H1 (cell line): ENCODE measurements around the gene RORB. TPM values are rescaled to one million over a fixed set of nuclear protein-coding genes. Genes with fewer than 3 reads are reported as not detected.

Source experiments
- CTCF ChIA-PET: fragments of 300-600 bp; sonication (Branson Sonifier 250); formaldehyde crosslinking; loops from one replicate; lab custom pipeline; 2021; ENCODE audit not compliant: partially characterized antibody; lab: Charles Lee
- POLR2A ChIA-PET: fragments of 300-600 bp; sonication (Branson Sonifier 250); formaldehyde crosslinking; loops from one replicate; lab custom pipeline; 2021; ENCODE audit warnings: inconsistent platforms; ENCODE audit not compliant: partially characterized antibody; lab: Charles Lee
- DNase-seq, 2 experiments: peaks; one replicate each; pipeline versions ENCODE4 v3.0.0 to v3.0.0-alpha.2; 2010 to 2022; ENCODE audit warnings: low spot score in 2 of 2, low read depth in 1 of 2, mixed read lengths in 1 of 2
- FAIRE-seq: peaks from 2 replicates; lab custom pipeline; 2011; peaks lifted over from hg19 to GRCh38; lab: Jason Lieb, UNC
- H2AFZ ChIP-seq: 2 replicates; pipeline ENCODE4 v1.8.1; 2012; ENCODE audit warnings: low read length, inconsistent platforms
- H2AK5ac ChIP-seq: 2 replicates; pipeline ENCODE4 v1.6.1; 2013; ENCODE audit warnings: low read depth, low read length
- H2BK120ac ChIP-seq: replicated peaks from 2 replicates; pipeline ENCODE3; 2013; ENCODE audit warnings: low read depth, low read length, inconsistent platforms
- H2BK12ac ChIP-seq: 2 replicates; pipeline ENCODE4 v1.6.1; 2013; ENCODE audit warnings: low read depth, low read length
- H2BK15ac ChIP-seq: 2 replicates; pipeline ENCODE4 v1.6.1; 2013; ENCODE audit warnings: low read length
- H2BK20ac ChIP-seq: 2 replicates; pipeline ENCODE4 v1.6.1; 2013; ENCODE audit warnings: low read length
- H2BK5ac ChIP-seq: 2 replicates; pipeline ENCODE4 v1.6.1; 2013; ENCODE audit warnings: low read depth, low read length
- H3K14ac ChIP-seq: 2 replicates; pipeline ENCODE4 v1.6.1; 2013; ENCODE audit warnings: inconsistent platforms; ENCODE audit not compliant: insufficient read length
- H3K18ac ChIP-seq: 2 replicates; pipeline ENCODE4 v1.6.1; 2013; ENCODE audit warnings: low read length; ENCODE audit errors: extremely low read depth
- H3K23ac ChIP-seq: 2 replicates; pipeline ENCODE4 v1.6.1; 2013; ENCODE audit warnings: inconsistent platforms; ENCODE audit not compliant: insufficient read length
- H3K23me2 ChIP-seq: 2 replicates; pipeline ENCODE4 v1.6.1; 2013; ENCODE audit warnings: low read depth, low read length
- H3K27ac ChIP-seq: 2 replicates; pipeline ENCODE4 v1.6.1; 2011; ENCODE audit warnings: low read depth, low read length, inconsistent platforms
- H3K27me3 ChIP-seq, 4 experiments: replicated peaks in 1 of 4; 1 replicate in 1 of 4; 2 replicates in 3 of 4; pipeline versions ENCODE4 v1.6.1 to v1.8.1; 2011 to 2013; ENCODE audit warnings: low read length in 3 of 4, mild to moderate bottlenecking in 3 of 4, inconsistent platforms in 2 of 4, mixed read lengths in 2 of 4, moderate library complexity in 1 of 4; ENCODE audit not compliant: control insufficient read depth in 3 of 4, insufficient read depth in 3 of 4; ENCODE audit errors: extremely low read depth in 1 of 4
- H3K36me3 ChIP-seq, 4 experiments: 2 replicates each; pipeline versions ENCODE4 v1.6.1 to v1.8.1; 2011 to 2013; ENCODE audit warnings: mild to moderate bottlenecking in 4 of 4, low read length in 3 of 4, moderate library complexity in 2 of 4, control low read depth in 1 of 4, inconsistent platforms in 1 of 4; ENCODE audit not compliant: insufficient read depth in 4 of 4, control insufficient read depth in 2 of 4
- H3K4ac ChIP-seq: replicated peaks from 2 replicates; pipeline ENCODE3; 2013; ENCODE audit warnings: low read length, low read depth, mixed read lengths, inconsistent platforms; ENCODE audit not compliant: insufficient read length
- H3K4me1 ChIP-seq, 4 experiments: replicated peaks in 1 of 4; 1 replicate in 1 of 4; 2 replicates in 3 of 4; pipeline versions ENCODE4 v1.6.1 to v1.8.1; 2011 to 2013; ENCODE audit warnings: low read length in 3 of 4, inconsistent platforms in 2 of 4, mixed read lengths in 1 of 4; ENCODE audit not compliant: insufficient read depth in 4 of 4, control insufficient read depth in 3 of 4
- H3K4me2 ChIP-seq, 2 experiments: 2 replicates each; pipeline versions ENCODE4 v1.6.1 to v1.8.1; 2011 to 2013; ENCODE audit warnings: low read depth in 2 of 2, low read length in 2 of 2, control low read depth in 1 of 2, inconsistent platforms in 1 of 2, mild to moderate bottlenecking in 1 of 2; ENCODE audit not compliant: insufficient read depth in 1 of 2
- H3K4me3 ChIP-seq, 4 experiments: fragments of 200-600, 300-600 bp in 1 of 4; sonication (generic), shearing (Covaris generic), sonication (Bioruptor Twin) in 1 of 4; 2 replicates each; pipeline versions ENCODE4 v1.5.1 to v1.8.1; 2011 to 2016; ENCODE audit warnings: low read length in 4 of 4, low read depth in 3 of 4, control low read depth in 2 of 4, inconsistent platforms in 2 of 4, mild to moderate bottlenecking in 2 of 4, mixed read lengths in 1 of 4, moderate library complexity in 1 of 4; ENCODE audit not compliant: insufficient read depth in 2 of 4; ENCODE audit errors: extremely low read depth in 1 of 4
- H3K56ac ChIP-seq: replicated peaks from 2 replicates; pipeline ENCODE3; 2013; ENCODE audit warnings: low read depth, mild to moderate bottlenecking, mixed read lengths, low read length, inconsistent platforms; ENCODE audit not compliant: insufficient read length
- H3K79me1 ChIP-seq: 2 replicates; pipeline ENCODE4 v1.6.1; 2013; ENCODE audit warnings: low read depth, low read length, control low read depth
- H3K79me2 ChIP-seq, 2 experiments: 2 replicates each; pipeline versions ENCODE4 v1.6.1 to v1.8.1; 2012 to 2013; ENCODE audit warnings: low read length in 2 of 2, mild to moderate bottlenecking in 2 of 2, inconsistent platforms in 1 of 2; ENCODE audit not compliant: insufficient read depth in 2 of 2, control insufficient read depth in 1 of 2
- H3K9ac ChIP-seq, 4 experiments: replicated peaks in 1 of 4; 1 replicate in 1 of 4; 2 replicates in 3 of 4; pipeline versions ENCODE4 v1.6.1 to v1.8.1; 2011 to 2013; ENCODE audit warnings: low read depth in 3 of 4, low read length in 3 of 4, control low read depth in 2 of 4, mild to moderate bottlenecking in 2 of 4, moderate library complexity in 2 of 4, inconsistent platforms in 1 of 4; ENCODE audit errors: extremely low read depth in 1 of 4
- H3K9me3 ChIP-seq, 2 experiments: 2 replicates each; pipeline versions ENCODE4 v1.6.1 to v1.8.1; 2012 to 2013; ENCODE audit warnings: mild to moderate bottlenecking in 2 of 2, moderate library complexity in 2 of 2, control low read depth in 1 of 2, inconsistent platforms in 1 of 2, low read depth in 1 of 2, low read length in 1 of 2, mixed read lengths in 1 of 2; ENCODE audit not compliant: insufficient read depth in 2 of 2
- H4K20me1 ChIP-seq, 2 experiments: replicated peaks in 1 of 2; 2 replicates each; pipeline versions ENCODE3 to v1.8.1; 2011 to 2013; ENCODE audit warnings: inconsistent platforms in 2 of 2, low read length in 2 of 2, mild to moderate bottlenecking in 1 of 2; ENCODE audit not compliant: insufficient read depth in 2 of 2, control insufficient read depth in 1 of 2
- H4K5ac ChIP-seq: 2 replicates; pipeline ENCODE4 v1.6.1; 2013; ENCODE audit warnings: low read length, low read depth, mixed read lengths, inconsistent platforms; ENCODE audit not compliant: insufficient read length
- H4K8ac ChIP-seq: 2 replicates; pipeline ENCODE4 v1.8.0; 2013; ENCODE audit warnings: mild to moderate bottlenecking, moderate library complexity, low read length, inconsistent platforms; ENCODE audit not compliant: insufficient read depth; ENCODE audit errors: extremely low read depth
- H4K91ac ChIP-seq: replicated peaks from 2 replicates; pipeline ENCODE3; 2013; ENCODE audit warnings: low read length, mixed read lengths, inconsistent platforms; ENCODE audit not compliant: insufficient read length
- ATF3 ChIP-seq: IDR thresholded peaks from 2 replicates; pipeline ENCODE4 v1.6.1; 2011; ENCODE audit warnings: low read depth, mild to moderate bottlenecking, low read length; ENCODE audit not compliant: insufficient read depth
- BACH1 ChIP-seq: IDR thresholded peaks from 2 replicates; pipeline ENCODE4 v1.6.1; 2012; ENCODE audit warnings: low read length, improper control_type of control experiment
- BCL11A ChIP-seq, 2 experiments: IDR thresholded peaks; one replicate each; pipeline ENCODE4 v1.6.1; 2011; ENCODE audit warnings: low read depth in 2 of 2, low read length in 2 of 2, mild to moderate bottlenecking in 2 of 2
- CHD2 ChIP-seq: IDR thresholded peaks from 2 replicates; pipeline ENCODE4 v1.6.1; 2012; ENCODE audit warnings: low read length, improper control_type of control experiment
- CTBP2 ChIP-seq: IDR thresholded peaks from 2 replicates; pipeline ENCODE4 v1.7.0; 2011; ENCODE audit warnings: borderline replicate concordance, mild to moderate bottlenecking, moderate library complexity, mixed read lengths, low read length; ENCODE audit not compliant: insufficient read depth, insufficient read length
- MAX ChIP-seq: IDR thresholded peaks from 2 replicates; pipeline ENCODE4 v1.6.1; 2012; ENCODE audit warnings: inconsistent platforms
- POU5F1 ChIP-seq: IDR thresholded peaks from 2 replicates; pipeline ENCODE4 v1.6.1; 2011; ENCODE audit warnings: low read depth, mild to moderate bottlenecking, low read length, moderate library complexity
- SIRT6 ChIP-seq: IDR thresholded peaks from one replicate; pipeline ENCODE4 v1.7.1; 2012; ENCODE audit warnings: low read length, inconsistent platforms
- SP1 ChIP-seq: IDR thresholded peaks from 2 replicates; pipeline ENCODE4 v1.6.1; 2011; ENCODE audit warnings: low read depth, low read length
- SUZ12 ChIP-seq: fragments of 200-600 bp; sonication (generic); IDR thresholded peaks from 2 replicates; pipeline ENCODE4 v1.6.1; 2012; ENCODE audit warnings: mild to moderate bottlenecking, inconsistent platforms, low read length, moderate library complexity, mixed read lengths
- WGBS, 2 experiments: shearing (Covaris generic) in 1 of 2; methylation state at CpG; one replicate each; pipeline versions ENCODE4 v1.1.6 to v1.1.7; 2013 to 2015; ENCODE audit warnings: low lambda C conversion rate in 2 of 2, mixed read lengths in 2 of 2, inconsistent platforms in 1 of 2, low coverage in 1 of 2, missing lambda C conversion rate in 1 of 2; ENCODE audit not compliant: insufficient replicate concordance in 2 of 2, insufficient coverage in 1 of 2, insufficient read length in 1 of 2; ENCODE audit errors: extremely low coverage in 1 of 2, missing lambda C conversion rate in 1 of 2; 5-methylcytosine and 5-hydroxymethylcytosine counted together
- polyA plus RNA-seq, 7 experiments: library from polyadenylated mRNA; depleted of rRNA in 3 of 7; stranded (reverse) in 5 of 7; unstranded in 2 of 7; fragments of >200 nt in 5 of 7; fragments of 200-250 nt in 2 of 7; gene quantifications; 1 replicate in 5 of 7; 2 replicates in 1 of 7; 4 replicates in 1 of 7; pipeline versions ENCODE4 v1.2.1 to v1.2.3, GENCODE V29; 2011 to 2013; ENCODE audit warnings: missing spikeins in 2 of 7, mixed read lengths in 2 of 7
- total RNA-seq: library from RNA; stranded (reverse); fragmentation: NEBNext Ultra II Directional; extraction: Animal tissue kit (Norgen Biotek cat#: 25700); gene quantifications from 2 replicates; pipeline ENCODE4 v1.2.1, GENCODE V29; 2021

The RORB gene
- total and polyA plus RNA-seq, 2 of the 8 experiments (the other 6 are each of a cell fraction or from before 2014, with no cell fraction given): 2.3 to 7.1 TPM

- Histone ChIP-seq H3K27ac (no peak overlapping the region), H4K5ac (no peak overlapping the region), H2BK5ac (no peak overlapping the region)
- TF ChIP-seq CHD2 (no peak), BCL11A (IDR thresholded peaks at IDR 0.05; ENCODE audit: low read depth in 2 of 2, low read length in 2 of 2) (no peak), CTBP2 (no peak), POU5F1 (no peak), MAX (no peak), SUZ12 (no peak), ATF3 (no peak), SP1 (no peak), BACH1 (no peak), SIRT6 (no peak)
- TF ChIP-seq, all 59 proteins: peak for 0
- Histone ChIP-seq H2AFZ (no peak overlapping the region), H2BK12ac (no peak overlapping the region), H3K9me3 (no peaks in the 10 kb centered on the region), H3K23ac (no peak overlapping the region), H3K9ac (no peak overlapping the region), H3K4me2 (no peak overlapping the region), H3K36me3 (no peaks in the 10 kb centered on the region), H3K27me3 (no peaks in the 10 kb centered on the region), H2AK5ac (no peak overlapping the region), H2BK15ac (no peak overlapping the region), H4K91ac (no peak overlapping the region), H3K79me2 (no peaks in the 10 kb centered on the region), H2BK20ac (no peak overlapping the region), H3K79me1 (no peaks in the 10 kb centered on the region), H3K56ac (no peak overlapping the region), H4K8ac (no peak overlapping the region), H3K23me2 (no peaks in the 10 kb centered on the region), H3K4me1 (no peaks in the 10 kb centered on the region), H4K20me1 (no peaks in the 10 kb centered on the region), H3K4me3 (no peak overlapping the region), H3K14ac (no peak overlapping the region), H3K18ac (no peak overlapping the region), H3K4ac (no peak overlapping the region), H2BK120ac (no peak overlapping the region)
- ChIA-PET POLR2A (no interaction called here), CTCF (no interaction called here)
- WGBS, 2 experiments: 89% methylated on average over 4 of the region's 4 CpGs; no CpG with 5 or more reads in 1 of the 2 experiments
- no peak for DNase-seq
- FAIRE-seq: no peak
Measured at GRCh38 chr9:74517188-74517587, 20.1 kb downstream of the RORB start.
